ENCODE measurements around the gene GPR87.

GPR87 gene

DNA sequence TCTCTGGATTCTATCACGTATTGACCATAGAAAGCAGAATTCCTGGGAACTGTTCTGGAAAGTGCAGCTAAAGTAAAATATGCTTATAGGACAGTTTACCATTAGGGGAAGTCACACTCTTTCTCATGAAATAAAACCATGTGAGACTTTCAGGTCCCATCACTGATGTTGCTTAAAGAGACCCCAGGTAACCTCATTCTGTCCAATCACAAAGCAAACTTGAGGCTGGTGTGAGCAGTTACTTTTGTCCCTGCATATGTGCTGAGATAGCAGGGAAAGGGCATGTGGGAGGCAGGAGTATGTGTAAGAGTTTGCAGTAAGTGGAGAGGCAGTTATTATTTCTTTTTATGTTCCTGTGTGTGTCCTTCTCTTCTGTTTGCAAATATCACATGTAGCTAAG, 16.1 kb downstream of the GPR87 start:
- TF ChIP-seq FOXK2 (IDR thresholded peaks at IDR 0.05), result no peak
- TF ChIP-seq ARNT (IDR thresholded peaks at IDR 0.05), result no peak
- TF ChIP-seq NFRKB (IDR thresholded peaks at IDR 0.05), result no peak
- no peak for TF ChIP-seq SUZ12 (IDR thresholded peaks at IDR 0.05)
- TF ChIP-seq, protein P1, sequence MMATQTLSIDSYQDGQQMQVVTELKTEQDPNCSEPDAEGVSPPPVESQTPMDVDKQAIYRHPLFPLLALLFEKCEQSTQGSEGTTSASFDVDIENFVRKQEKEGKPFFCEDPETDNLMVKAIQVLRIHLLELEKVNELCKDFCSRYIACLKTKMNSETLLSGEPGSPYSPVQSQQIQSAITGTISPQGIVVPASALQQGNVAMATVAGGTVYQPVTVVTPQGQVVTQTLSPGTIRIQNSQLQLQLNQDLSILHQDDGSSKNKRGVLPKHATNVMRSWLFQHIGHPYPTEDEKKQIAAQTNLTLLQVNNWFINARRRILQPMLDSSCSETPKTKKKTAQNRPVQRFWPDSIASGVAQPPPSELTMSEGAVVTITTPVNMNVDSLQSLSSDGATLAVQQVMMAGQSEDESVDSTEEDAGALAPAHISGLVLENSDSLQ (IDR thresholded peaks at IDR 0.05), result no peak
- TF ChIP-seq HDGF (IDR thresholded peaks at IDR 0.05; ENCODE audit: borderline replicate concordance), result no peak
- TF ChIP-seq FOXA1 (IDR thresholded peaks at IDR 0.05), result no peak
- TF ChIP-seq LEF1 (IDR thresholded peaks at IDR 0.05; ENCODE audit: borderline replicate concordance), result no peak
- no peak for TF ChIP-seq SP1 (IDR thresholded peaks at IDR 0.05)
- no peak for TF ChIP-seq ELF4 (IDR thresholded peaks at IDR 0.05)
- TF ChIP-seq FOXM1 (IDR thresholded peaks at IDR 0.05; ENCODE audit: borderline replicate concordance), result no peak
- no peak for TF ChIP-seq L3MBTL2 (conservative IDR thresholded peaks at IDR 0.05)
- DNase-seq (ENCODE audit: extremely low spot score), result no peak
- POLR2A ChIA-PET, result no interaction called here
- CTCF ChIA-PET, result no interaction called here

DNA sequence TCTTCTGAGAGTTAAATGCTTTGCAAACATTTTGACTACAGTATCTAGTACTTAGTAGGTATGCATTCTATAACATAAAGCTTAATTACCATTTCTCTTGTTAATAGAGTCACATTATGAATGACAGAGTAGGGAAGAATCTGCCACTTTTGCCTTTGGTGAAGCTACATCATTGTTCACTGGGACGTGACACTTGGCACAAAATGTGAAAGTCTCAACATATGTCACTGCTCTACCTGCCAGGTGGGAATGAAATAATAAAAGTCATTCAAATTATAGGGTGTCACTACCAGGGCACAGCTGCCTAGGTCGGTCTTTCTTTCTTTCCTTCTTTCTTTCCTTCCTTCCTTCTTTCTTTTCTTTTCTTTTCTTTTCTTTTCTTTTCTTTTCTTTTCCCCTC, 17.6 kb downstream of the GPR87 start:
- CTCF ChIA-PET, result no interaction called here
- TF ChIP-seq BHLHE40 (IDR thresholded peaks at IDR 0.05; ENCODE audit: borderline replicate concordance) (no peak), TARDBP (IDR thresholded peaks at IDR 0.05) (no peak), SP1 (IDR thresholded peaks at IDR 0.05) (no peak), LEF1 (IDR thresholded peaks at IDR 0.05; ENCODE audit: borderline replicate concordance) (no peak), CTBP1 (IDR thresholded peaks at IDR 0.05; ENCODE audit: borderline replicate concordance) (no peak), ZNF384 (IDR thresholded peaks at IDR 0.05) (no peak), FOXM1 (IDR thresholded peaks at IDR 0.05; ENCODE audit: borderline replicate concordance) (no peak), HDGF (IDR thresholded peaks at IDR 0.05; ENCODE audit: borderline replicate concordance) (no peak), ARNT (IDR thresholded peaks at IDR 0.05) (no peak), FOXK2 (IDR thresholded peaks at IDR 0.05) (no peak), FOXA1 (IDR thresholded peaks at IDR 0.05) (no peak), L3MBTL2 (conservative IDR thresholded peaks at IDR 0.05) (no peak), ELF4 (IDR thresholded peaks at IDR 0.05) (no peak), NFRKB (IDR thresholded peaks at IDR 0.05) (no peak)
- TF ChIP-seq, protein P1 (IDR thresholded peaks at IDR 0.05), result no peak
- POLR2A ChIA-PET, result no interaction called here
- no peak for DNase-seq (ENCODE audit: extremely low spot score)

DNA sequence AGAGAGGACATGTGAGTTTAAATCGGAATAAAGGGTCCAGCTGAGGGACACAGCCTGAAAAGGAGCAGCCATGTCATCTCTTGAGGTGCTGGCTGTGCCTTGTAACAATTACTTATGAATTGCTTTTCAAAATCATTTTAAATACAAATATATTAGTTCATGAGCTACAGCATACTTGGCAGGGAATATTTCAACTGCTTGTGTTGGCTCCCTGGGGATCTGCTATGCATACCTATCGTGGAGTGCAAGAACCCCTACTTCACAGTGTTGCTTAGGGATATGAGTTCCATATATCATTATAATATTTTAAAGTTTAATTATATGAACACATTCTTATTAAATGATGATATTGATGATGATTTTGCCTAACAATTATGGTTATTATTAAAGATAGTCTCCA, 19.2 kb downstream of the GPR87 start:
- TF ChIP-seq BHLHE40 (IDR thresholded peaks at IDR 0.05; ENCODE audit: borderline replicate concordance) (no peak), SUZ12 (IDR thresholded peaks at IDR 0.05) (no peak), ELF4 (IDR thresholded peaks at IDR 0.05) (no peak), ARNT (IDR thresholded peaks at IDR 0.05) (no peak), CTBP1 (IDR thresholded peaks at IDR 0.05; ENCODE audit: borderline replicate concordance) (no peak), NFRKB (IDR thresholded peaks at IDR 0.05) (no peak), TARDBP (IDR thresholded peaks at IDR 0.05) (no peak), FOXA1 (IDR thresholded peaks at IDR 0.05) (no peak), FOXM1 (IDR thresholded peaks at IDR 0.05; ENCODE audit: borderline replicate concordance) (no peak), LEF1 (IDR thresholded peaks at IDR 0.05; ENCODE audit: borderline replicate concordance) (no peak), SP1 (IDR thresholded peaks at IDR 0.05) (no peak), HDGF (IDR thresholded peaks at IDR 0.05; ENCODE audit: borderline replicate concordance) (no peak), L3MBTL2 (conservative IDR thresholded peaks at IDR 0.05) (no peak), ZNF384 (IDR thresholded peaks at IDR 0.05) (no peak), FOXK2 (IDR thresholded peaks at IDR 0.05) (no peak)
- TF ChIP-seq, protein P1 (IDR thresholded peaks at IDR 0.05), result no peak
- DNase-seq (ENCODE audit: extremely low spot score), result no peak
- ChIA-PET CTCF (no interaction called here), POLR2A (no interaction called here)

DNA sequence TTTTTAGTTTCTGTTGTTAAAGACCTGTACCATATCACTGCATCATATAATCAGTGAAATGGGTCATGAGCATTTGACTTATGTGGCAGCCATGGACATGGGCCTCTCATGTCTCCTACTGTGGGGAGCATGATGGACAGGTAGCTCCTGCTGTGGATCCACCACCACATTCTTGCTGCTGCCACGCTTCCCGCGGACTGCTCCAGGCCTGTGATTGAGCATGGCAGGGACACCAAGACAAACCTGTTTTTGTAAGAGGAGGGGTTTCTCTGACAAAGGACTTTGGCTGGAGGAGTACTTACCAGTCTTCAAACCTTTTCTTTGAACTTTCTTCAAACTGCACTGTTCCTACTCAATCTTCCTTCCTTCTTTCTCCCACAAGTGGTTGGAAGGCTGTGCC, 20.4 kb downstream of the GPR87 start:
- CTCF ChIA-PET, result no interaction called here
- TF ChIP-seq HDGF (IDR thresholded peaks at IDR 0.05; ENCODE audit: borderline replicate concordance) (no peak), FOXA1 (IDR thresholded peaks at IDR 0.05) (no peak), L3MBTL2 (conservative IDR thresholded peaks at IDR 0.05) (no peak), NFRKB (IDR thresholded peaks at IDR 0.05) (no peak), ZNF384 (IDR thresholded peaks at IDR 0.05) (no peak), FOXM1 (IDR thresholded peaks at IDR 0.05; ENCODE audit: borderline replicate concordance) (no peak), ARNT (IDR thresholded peaks at IDR 0.05) (no peak), SP1 (IDR thresholded peaks at IDR 0.05) (no peak), LEF1 (IDR thresholded peaks at IDR 0.05; ENCODE audit: borderline replicate concordance) (no peak), FOXK2 (IDR thresholded peaks at IDR 0.05) (no peak), ELF4 (IDR thresholded peaks at IDR 0.05) (no peak), BHLHE40 (IDR thresholded peaks at IDR 0.05; ENCODE audit: borderline replicate concordance) (no peak), CTBP1 (IDR thresholded peaks at IDR 0.05; ENCODE audit: borderline replicate concordance) (no peak), SUZ12 (IDR thresholded peaks at IDR 0.05) (no peak), TARDBP (IDR thresholded peaks at IDR 0.05) (no peak)
- TF ChIP-seq, protein P1 (IDR thresholded peaks at IDR 0.05), result no peak
- POLR2A ChIA-PET, result no interaction called here

DNA sequence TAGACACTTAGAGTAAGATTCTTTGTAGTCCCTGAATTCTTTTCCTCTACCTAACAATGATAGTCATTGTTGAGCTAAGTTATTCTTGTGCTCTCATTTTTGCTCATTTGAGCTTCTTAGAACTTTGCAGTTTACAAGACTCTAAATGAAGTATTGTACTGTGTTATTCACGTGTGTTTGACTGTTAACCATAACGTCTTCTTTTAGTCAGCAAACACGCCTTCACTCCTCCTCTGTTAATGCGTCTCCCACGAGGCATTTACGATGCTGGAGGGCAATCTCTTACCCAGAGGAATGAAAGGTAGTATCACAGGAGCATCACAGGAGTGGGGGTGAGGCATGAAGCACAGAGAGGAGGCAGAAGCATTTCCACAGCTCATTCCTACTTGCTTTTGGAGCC, 23.5 kb downstream of the GPR87 start:
- TF ChIP-seq FOXM1 (IDR thresholded peaks at IDR 0.05; ENCODE audit: borderline replicate concordance) (no peak), CTBP1 (IDR thresholded peaks at IDR 0.05; ENCODE audit: borderline replicate concordance) (no peak), ARNT (IDR thresholded peaks at IDR 0.05) (no peak), HDGF (IDR thresholded peaks at IDR 0.05; ENCODE audit: borderline replicate concordance) (no peak), L3MBTL2 (conservative IDR thresholded peaks at IDR 0.05) (no peak), SUZ12 (IDR thresholded peaks at IDR 0.05) (no peak), SP1 (IDR thresholded peaks at IDR 0.05) (no peak), BHLHE40 (IDR thresholded peaks at IDR 0.05; ENCODE audit: borderline replicate concordance) (no peak), FOXA1 (IDR thresholded peaks at IDR 0.05) (no peak), TARDBP (IDR thresholded peaks at IDR 0.05) (no peak), ELF4 (IDR thresholded peaks at IDR 0.05) (no peak), NFRKB (IDR thresholded peaks at IDR 0.05) (no peak), ZNF384 (IDR thresholded peaks at IDR 0.05) (no peak), LEF1 (IDR thresholded peaks at IDR 0.05; ENCODE audit: borderline replicate concordance) (no peak), FOXK2 (IDR thresholded peaks at IDR 0.05) (no peak)
- TF ChIP-seq, protein P1 (IDR thresholded peaks at IDR 0.05), result no peak
- CTCF ChIA-PET, result interaction anchor here (0.6 kb wide), 1 partner anchor 137 kb away, joined by 3 read pairs; no protein-coding TSS in a partner anchor

More for the DNA sequence above, 20.4 kb downstream of the GPR87 start:
- DNase-seq (ENCODE audit: extremely low spot score), result no peak

More for the DNA sequence above, 23.5 kb downstream of the GPR87 start:
- POLR2A ChIA-PET, result no interaction called here
- DNase-seq (ENCODE audit: extremely low spot score), result no peak
